ENCODE measurements around the gene FMNL3.

Gene FMNL3

DNA sequence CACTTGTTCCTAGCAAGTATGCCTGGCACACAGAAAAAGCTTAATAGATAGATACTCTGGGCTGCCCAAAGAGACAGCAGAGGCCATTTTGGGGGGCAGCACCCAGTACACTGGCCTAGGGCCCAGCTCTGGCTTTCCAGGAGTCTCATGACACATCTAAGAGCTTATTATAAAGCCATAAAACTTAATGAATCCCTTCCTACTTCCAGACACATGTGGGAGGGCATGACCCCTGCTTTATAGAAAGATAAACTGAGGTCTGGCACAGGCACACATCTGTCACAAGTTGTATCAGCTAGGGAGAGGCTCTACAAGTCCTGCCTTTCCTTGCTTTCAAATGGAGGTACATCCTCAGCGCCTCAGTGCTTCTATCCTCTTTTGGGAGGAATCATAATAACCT is 27.1 kb downstream of the FMNL3 start:
- intact Hi-C loops (cut with DNase I) = no loop called here
- no peak for DNase-seq

DNA sequence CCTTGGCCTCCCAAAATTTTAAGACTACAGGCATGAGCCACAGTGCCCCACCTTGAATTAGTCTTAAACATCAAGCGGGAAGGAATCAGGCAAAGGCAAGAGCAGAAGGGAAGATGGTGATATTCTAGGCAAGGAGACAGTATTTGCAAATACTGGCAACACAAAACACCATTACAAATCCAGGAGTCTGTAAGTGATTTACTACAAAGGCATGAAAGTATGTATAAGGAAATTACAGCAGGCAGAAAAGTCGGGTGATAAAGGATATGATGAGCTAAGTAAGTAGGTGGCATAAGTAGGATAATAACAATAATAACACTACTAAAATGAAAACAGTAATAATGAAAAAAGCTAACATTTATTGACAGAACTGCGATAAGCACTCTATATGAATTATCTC is 28.5 kb downstream of the FMNL3 start:
- DNase-seq = no peak
- intact Hi-C loops (cut with DNase I) = no loop called here

DNA sequence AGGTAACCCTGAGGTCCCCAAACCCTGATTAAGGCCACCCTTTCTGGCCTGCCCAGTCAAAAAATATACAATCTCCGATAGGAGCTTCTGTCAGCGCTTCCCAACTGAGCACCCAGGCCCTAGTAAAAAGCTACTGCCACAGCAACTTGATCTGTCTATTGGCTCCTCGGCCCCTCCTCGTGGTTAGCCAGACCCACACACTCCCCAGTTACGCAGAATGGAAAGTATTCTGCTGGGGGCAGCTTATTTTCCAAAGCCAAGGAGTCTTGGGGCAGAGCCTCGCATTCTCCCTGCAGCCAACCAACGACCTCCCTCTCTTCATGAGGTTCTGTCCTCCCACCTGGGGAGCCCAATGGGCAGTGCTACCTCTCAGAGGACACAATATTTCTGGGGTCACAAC is 32.1 kb downstream of the FMNL3 start:
- intact Hi-C loops (cut with DNase I) = no loop called here
- DNase-seq = no peak

DNA sequence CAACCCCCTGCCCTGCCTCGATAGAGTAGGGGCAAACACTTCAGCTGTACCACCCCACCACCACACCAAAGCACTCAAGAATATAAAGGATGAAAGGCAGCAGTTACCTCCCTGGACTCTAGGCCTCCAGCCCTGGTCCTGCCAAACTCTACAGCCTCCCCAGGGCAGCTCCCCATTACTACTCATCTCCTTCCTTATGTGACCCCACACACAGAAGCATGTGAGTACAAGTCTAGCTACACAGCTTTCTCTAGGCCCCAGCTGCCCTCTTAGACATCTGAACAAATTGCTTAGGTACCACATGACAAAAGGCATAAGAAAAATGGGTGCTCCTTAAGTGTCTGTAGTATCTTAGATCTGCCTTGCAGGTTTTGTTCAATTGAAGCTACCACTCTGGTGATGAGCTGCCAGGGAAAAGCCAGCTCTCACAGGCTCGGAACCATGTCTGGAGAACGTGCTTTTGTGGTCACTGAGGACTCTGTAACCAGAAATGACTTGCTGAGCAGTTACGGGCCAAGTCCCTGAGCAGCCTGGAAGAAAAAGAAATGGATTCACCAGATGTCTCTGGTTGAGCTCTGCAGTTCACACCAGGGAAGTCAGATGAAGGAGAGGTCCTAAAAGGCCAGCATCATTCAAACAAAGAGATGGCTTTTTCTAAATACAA is 32.8 kb downstream of the FMNL3 start:
- DNase-seq = no peak
- intact Hi-C loops (cut with DNase I) = no loop called here

DNA sequence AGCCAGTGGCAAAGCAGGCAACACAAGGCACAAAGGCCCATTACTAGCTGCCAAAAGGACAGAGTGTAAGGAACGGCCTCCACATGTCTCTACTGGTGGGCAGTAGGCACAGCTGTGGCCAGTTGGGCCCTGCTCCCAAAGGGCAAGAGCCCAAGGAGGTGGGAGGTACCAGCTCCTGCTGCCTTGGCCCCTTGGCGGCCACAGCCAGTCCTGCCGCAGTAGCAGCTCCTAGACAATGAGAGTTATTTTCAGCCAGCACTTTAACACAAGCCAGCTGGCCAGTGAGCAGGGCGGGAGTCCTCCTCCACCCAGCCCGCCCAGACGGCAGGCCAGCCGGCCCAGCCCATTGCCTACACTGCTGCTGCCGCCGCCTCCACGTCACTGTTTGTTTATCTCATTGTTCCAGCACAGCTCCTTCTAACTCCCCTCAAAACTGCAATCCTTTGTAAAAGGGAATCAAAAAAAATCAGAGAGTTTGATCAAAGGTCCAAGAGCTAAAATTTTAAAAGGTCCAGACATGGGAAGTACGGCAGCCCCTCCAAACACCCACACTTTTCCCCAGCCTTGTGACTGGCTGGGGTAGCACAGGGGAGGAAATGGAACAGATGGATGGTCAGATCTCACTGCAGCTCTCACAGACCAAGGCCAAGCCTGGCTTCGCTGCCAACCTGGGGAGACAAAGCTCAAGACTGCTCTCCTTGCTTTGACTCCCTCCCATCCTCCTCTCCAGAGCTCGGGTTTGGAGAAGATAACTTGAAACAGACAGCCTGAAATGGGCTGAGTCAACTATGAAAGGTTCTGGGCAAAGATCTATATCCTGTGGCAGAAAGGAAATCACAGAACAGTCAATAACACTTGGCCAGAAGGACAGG is 33.5 kb downstream of the FMNL3 start:
- intact Hi-C loops (cut with DNase I) = loop anchor here (1.0 kb wide), 2 partner anchors 34 to 68 kb away; partner anchors contain the start of genes FMNL3 and TMBIM6
- DNase-seq = peak; percentile 90 to 99 (median 94)

DNA sequence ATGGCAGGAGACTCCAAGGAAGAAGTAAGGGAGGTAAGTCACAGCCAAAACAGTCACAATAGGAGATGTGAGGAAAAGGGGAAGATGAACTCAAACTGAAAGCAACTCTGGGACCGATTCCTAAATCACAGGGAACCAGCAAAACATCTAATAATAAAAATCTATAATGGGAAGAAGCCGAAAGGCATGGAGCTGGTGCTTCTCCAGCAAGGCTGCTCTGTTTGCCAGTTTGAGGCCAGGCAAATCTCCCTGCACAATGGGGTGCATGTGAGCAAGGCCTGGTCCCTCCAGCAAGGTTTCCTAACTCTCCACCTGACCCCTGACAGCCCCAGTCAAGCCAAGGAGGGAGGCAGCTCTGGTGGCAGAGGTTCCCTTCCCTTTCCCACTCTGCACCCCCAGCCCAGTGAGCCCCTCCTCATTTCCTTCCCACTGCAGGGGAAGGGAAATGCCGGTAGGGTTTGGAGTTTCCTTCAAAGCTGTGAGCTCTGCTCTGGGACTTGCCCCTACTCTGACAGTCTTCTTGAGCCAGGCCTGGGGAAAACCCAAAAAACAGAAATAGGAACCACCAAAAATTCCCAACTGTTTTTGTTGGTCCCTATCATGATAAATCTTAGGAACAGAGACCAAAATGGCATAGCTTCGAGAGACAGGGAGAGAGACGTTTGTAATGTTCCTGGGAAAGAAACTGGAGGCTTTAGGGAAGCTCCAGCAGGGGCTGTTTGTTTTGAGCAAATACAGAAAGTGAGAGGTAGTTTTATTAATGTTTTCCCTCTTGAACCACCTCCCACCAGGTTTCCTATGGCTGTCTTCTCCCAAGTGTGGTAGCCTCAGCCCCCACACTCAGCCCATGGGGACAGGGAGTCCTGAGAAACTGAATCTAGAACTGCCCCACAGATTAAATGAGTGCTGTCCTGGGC is 34.6 kb downstream of the FMNL3 start:
- DNase-seq = peak in 6 of 10 donors; percentile 25 to 90 (median 39)
- intact Hi-C loops (cut with DNase I) = loop anchor here (1.0 kb wide), 2 partner anchors 35 to 69 kb away; partner anchors contain the start of genes FMNL3 and TMBIM6

DNA sequence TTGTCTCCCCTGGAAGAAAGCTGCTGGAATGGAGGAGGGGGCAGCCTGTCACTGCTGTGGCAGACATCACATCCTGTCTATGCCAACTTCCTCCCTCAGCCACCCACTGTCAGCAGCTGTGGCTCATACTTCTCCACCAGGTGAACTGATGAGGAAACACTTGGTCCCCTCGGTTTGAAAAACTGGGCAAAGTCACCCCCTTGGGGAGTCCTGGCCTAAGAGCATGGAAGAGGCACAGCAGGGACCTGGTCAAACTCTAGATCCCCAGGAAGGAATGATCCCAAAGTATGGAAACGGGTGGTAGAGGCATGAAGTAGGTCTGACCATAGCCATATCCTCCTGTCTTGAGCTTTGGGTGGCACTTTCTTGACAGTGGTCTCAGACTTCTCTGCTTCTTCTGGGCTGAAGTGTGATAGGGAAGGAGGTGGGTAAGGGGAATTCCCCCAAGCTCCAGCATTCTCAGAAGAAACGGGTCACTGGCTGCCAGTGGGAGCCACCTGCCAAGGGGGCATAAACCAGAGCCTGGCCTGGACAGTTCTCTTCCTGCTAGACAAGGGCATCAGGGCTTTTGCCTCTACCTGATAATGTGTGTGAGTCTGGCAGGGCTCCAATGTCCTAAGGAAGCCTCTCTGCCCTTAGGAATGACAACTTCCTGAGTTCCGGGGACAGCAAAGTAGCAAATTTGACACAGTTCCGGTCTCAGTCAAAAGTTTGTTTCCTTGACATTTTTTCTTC is 36.0 kb downstream of the FMNL3 start:
- peak in 1 of 10 donors; percentile 73 for DNase-seq
- intact Hi-C loops (cut with DNase I) = no loop called here

DNA sequence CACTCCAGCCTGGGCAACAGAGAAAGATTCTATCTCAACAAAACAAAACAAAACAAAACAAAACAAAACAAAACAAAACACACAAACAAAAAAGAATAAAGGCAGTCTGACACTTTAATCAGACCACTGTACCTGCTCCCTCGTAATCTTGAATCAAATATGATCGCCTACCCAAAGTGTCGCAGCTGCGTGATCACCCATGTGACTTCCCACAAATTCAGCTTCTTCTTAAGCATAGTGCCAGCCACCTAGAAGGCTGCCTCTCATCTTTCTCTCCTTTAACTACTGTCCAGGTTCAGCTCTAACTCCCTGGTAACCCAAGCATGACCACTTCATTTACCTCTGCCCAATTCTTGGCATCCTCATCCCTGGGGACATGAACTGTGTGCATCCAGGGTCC is 37.4 kb downstream of the FMNL3 start:
- intact Hi-C loops (cut with DNase I) = no loop called here
- no peak for DNase-seq

DNA sequence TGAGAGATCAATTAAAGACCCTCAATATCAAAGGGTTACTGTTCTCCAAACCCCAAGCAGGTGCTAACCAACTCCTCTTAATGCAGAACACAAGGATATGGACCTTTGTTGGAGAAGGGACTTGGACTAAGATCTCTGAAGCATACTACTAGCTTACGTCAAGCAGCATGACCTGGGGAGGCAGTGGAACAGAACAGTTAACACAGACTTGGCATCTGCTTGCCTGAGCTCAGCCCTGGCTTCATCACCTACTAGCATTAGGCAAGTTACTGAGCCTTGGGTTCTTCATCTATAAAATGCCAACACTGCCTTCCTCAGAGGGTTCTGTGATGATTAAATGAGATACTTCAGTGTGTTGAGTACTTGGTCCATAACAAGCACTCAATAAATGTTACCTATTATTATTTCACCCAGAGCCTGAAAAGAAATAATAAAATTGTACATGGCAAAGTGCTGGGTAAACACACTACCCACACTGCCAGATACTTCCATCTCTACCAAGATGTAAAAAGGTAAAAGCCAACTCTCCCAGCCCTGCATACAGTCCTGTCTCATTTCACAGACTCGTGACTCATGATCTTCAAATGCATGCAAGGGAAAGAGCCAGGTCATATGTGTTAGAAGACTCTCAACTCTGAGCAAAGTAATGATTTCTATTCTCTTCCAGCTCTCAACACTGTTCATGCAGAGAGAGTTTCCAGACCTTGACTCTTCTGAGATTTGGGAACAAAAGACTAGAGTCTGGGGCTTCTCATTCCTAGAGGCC is 39.7 kb downstream of the FMNL3 start:
- intact Hi-C loops (cut with DNase I) = no loop called here

DNA sequence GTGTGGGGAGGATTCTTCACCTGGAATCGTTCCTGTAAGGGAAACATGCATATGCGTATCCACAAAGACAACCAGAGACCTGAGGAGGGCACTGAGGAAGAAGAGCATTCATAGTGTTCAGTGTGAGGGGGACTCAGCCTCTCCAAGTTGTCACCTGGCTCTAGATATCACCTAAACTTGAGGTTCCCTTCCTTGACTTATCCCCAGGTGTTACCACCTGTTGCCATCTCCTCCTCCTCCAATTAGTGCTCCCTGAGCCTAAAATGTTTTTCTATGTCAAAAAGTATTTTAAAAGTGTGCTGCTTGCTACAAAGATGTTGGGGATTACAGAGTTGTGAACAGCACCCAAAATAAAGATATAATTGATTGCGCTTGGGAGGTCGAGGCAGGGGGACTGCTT is 41.0 kb downstream of the FMNL3 start:
- intact Hi-C loops (cut with DNase I) = no loop called here
- no peak for DNase-seq

More for the DNA sequence above, 39.7 kb downstream of the FMNL3 start:
- no peak for DNase-seq

DNA sequence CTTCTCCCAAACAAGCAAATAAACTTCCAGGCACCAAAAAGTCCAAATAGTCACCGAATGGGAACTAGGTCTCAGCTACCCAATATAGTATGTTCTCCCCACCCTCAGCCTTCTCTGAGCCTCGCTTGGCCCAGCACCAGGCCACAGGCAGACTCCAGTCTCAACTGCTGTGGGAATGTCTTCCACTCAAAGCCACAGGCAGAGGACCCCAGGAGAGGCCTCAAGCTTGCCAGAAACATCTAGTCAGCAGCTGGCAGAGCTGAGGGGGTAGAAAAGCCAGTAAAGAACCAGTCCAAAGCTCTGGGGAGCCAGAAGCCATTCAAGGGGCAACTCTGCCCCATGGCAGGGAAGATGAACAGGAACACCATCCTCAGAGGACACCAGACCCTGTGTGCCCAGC is 41.8 kb downstream of the FMNL3 start:
- DNase-seq = peak in 2 of 10 donors; percentile 38 to 88
- intact Hi-C loops (cut with DNase I) = no loop called here

DNA sequence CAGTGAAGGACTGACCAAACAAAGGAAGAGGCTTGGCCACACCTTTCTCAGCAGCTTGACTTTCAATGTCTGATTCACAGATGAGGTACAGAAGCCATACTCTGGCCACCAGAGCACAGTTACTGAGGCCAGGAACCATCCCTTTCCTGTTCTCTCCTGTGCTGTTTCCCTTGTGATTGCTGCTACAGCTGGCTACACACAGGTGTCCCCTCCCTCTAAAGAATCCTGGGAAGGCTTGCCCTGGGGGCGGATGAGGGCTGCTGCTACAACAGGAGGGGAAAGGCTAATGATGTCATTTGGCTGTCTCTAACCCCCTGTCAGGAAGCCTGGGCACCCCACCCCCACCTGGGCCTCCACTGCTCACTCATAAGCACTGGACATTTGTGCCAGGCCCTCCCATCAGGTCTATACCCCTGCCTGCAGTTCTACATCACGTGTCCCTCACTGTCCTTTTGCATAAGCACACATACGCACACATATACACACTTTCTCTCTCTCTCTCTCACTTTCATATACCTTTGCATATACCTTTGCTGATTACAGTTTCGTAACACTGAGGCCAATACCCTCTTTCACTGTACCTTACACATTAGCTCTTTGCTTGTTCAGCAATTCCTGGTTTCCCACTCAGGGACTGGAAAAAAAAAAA is 42.5 kb downstream of the FMNL3 start:
- intact Hi-C loops (cut with DNase I) = no loop called here
- no peak for DNase-seq

DNA sequence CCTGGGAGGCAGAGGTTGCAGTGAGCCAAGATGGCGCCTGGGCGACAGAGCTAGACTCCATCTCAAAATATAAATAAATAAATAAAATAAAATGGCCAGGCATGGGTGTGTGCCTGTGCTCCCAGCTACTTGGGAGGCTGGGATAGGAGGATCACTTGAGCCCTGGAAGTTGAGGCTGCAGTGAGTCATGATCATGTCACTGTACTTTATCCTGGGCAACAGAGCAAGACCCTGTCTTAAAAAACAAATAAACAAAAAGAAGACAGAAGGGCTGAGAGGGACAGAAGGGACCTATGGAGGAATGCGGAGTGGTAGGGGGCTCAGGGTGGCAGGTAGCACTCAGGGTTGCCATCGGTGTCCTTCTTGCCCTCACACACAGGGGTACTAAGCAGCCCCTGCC is 43.0 kb downstream of the FMNL3 start:
- intact Hi-C loops (cut with DNase I) = no loop called here

DNA sequence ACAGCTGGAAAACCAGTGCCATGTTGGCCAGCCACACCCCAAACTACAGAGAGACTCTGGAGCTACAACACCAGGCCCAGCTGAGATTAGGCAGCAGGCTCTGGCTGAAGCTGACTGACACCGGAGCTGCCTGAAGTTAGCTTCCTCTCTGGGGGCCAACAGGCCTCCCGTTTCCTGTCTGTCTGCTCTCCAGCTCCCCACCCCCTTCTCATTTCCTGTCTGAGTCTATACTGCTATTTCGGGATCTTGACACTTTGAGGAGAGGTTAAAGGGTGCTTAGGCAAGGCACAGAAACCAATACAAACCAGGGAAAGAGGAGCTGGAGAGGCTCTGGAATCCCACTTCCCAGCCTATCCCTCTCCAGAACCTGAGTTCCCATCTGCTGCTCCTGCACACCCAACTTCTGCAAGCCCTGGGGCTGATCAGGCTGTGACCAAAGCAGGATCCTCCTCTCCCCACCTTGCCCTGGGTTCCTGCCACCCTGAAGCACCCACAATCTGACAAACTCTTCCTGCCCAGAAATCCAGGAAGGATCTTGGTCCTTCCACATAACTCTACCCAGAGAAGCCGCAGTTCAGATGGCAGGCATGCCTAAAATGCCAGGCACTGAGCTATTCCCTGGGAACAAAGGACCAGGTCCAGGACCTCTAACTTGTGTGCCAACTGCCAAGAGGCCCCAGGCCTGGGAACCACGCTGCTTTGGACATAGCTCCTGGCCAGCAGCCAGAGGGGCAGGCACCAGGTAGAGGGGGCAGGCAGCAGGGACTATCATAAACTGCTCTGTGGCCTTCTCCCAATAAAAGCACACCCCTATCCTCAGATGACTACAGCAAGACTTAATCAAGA is 44.0 kb downstream of the FMNL3 start:
- intact Hi-C loops (cut with DNase I) = no loop called here
- peak in 1 of 10 donors; percentile 85 for DNase-seq

More for the DNA sequence above, 43.0 kb downstream of the FMNL3 start:
- no peak for DNase-seq

DNA sequence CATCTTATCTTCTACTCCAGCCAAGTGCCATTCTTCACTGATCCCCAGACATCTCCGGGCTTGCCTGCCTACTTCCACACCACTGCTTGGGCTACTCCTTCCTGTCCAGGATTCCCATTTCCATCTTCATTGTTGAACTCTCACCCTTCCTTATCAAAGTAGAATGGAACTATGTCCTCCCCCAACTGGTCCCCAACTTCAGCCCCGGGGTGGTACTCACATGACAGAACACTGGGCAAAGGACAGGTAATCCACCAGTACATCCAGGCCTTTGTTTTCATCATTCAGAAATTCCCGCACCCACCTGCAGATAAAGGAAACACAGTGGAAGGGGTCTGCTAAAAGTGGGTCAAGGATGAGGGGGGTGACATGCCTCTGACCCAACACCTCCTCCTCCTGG is 45.5 kb downstream of the FMNL3 start:
- intact Hi-C loops (cut with DNase I) = no loop called here
- DNase-seq = no peak

DNA sequence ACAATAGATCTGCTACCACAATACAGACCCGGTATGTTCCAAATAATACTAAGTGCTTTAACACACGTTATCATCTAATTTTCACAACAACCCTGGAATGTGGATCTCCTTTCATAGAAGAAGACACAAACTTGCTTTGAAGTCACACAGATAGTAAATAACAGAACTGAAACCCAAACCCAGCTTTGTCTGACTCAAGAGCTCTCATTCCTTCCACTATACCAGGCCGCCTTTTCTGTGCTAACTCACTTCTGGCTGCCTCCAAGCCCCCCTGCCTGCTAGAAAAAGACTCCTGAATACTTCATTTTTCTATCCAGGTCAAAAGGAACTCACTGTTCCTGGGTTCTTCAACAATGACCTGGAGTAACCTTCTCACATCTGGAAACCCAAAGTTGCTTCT is 46.0 kb downstream of the FMNL3 start:
- intact Hi-C loops (cut with DNase I) = no loop called here
- DNase-seq = no peak

DNA sequence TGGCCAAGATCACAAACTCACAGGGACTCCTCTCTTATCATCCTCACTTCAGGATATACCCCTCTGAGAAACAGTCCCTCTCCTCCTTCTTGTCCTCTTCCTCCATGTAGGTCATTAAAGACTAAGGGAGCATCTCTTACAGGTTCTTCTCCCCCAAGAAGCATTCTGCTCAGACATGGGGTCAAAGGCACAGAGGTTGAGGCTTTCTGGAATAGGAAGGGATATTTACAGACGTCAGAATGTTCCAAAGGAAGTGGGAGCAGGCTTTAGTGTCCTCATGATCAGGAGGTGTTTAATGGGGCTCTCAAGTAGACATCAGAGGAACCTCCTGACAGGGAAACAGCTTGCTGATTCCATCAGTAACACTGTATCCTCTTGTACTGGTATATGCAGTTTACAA is 47.5 kb downstream of the FMNL3 start:
- intact Hi-C loops (cut with DNase I) = no loop called here

DNA sequence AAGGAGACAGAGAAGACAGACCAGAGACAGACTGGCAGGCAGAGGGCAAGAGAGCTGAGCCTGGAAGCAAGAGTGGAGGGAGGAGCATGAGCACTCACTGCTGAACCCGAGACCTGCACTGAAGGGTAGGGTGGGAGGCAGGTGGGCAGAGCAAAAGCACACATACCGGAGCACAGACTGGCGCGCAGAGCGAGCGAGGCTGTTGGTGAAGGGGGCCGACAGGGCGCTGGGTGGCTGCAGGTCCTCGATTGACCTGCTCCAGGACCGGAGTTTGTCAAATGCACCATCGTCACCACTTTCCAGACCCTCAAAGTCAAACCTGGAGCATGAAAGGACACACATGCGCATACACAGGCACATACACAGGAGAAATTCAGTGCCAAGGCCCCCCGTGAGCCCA is 48.9 kb downstream of the FMNL3 start:
- DNase-seq = no peak
- intact Hi-C loops (cut with DNase I) = no loop called here

More for the DNA sequence above, 47.5 kb downstream of the FMNL3 start:
- no peak for DNase-seq
